Natural killer cell (primary cell): ENCODE results near the gene ARRDC5. TPM values are rescaled to one million over a fixed set of nuclear protein-coding genes. Genes with fewer than 3 reads are reported as not detected.

Experiments
- ATAC-seq, 3 donors: fragments of 150-1000 bp in 2 of 3; fragments of 200-7000 bp in 1 of 3; cut with Tn5 transposase; 1 replicate in 1 of 3; 2 replicates in 2 of 3; pipeline ENCODE4 v1.10.0; 2021; ENCODE audit warnings: mild to moderate bottlenecking in 2 of 3, moderate library complexity in 2 of 3
- DNase-seq, 2 donors: peaks; one replicate each; pipeline versions ENCODE4 v3.0.0 to v3.0.0-alpha.2; 2013 to 2021; ENCODE audit warnings: mixed read lengths in 1 of 2
- H3K27ac ChIP-seq: one replicate; pipeline ENCODE4 v1.5.1; 2013; ENCODE audit warnings: mild to moderate bottlenecking, low read length
- H3K27me3 ChIP-seq: one replicate; pipeline ENCODE4 v1.6.1; 2013; ENCODE audit warnings: low read length; ENCODE audit not compliant: control insufficient read depth, insufficient read depth
- H3K36me3 ChIP-seq: one replicate; pipeline ENCODE4 v1.6.1; 2013; ENCODE audit warnings: low read length; ENCODE audit not compliant: control insufficient read depth, insufficient read depth
- H3K4me1 ChIP-seq: one replicate; pipeline ENCODE4 v1.6.1; 2013; ENCODE audit warnings: low read length; ENCODE audit not compliant: control insufficient read depth, insufficient read depth
- H3K4me3 ChIP-seq: one replicate; pipeline ENCODE4 v1.5.1; 2013; ENCODE audit warnings: low read length
- H3K9me3 ChIP-seq: one replicate; pipeline ENCODE4 v1.6.1; 2013; ENCODE audit warnings: low read length; ENCODE audit not compliant: control insufficient read depth, insufficient read depth
- H3K27ac Mint-ChIP-seq, 2 donors: one replicate each; pipeline ENCODE4 v1.8.0; 2022; ENCODE audit warnings: mild to moderate bottlenecking in 2 of 2, mixed read lengths in 2 of 2, moderate library complexity in 1 of 2
- H3K27me3 Mint-ChIP-seq, 2 donors: one replicate each; pipeline ENCODE4 v1.8.0; 2022; ENCODE audit warnings: low read depth in 2 of 2, mixed read lengths in 2 of 2
- H3K36me3 Mint-ChIP-seq: one replicate; pipeline ENCODE4 v1.8.0; 2022; ENCODE audit warnings: mixed read lengths
- H3K4me1 Mint-ChIP-seq, 2 donors: one replicate each; pipeline ENCODE4 v1.8.0; 2022; ENCODE audit warnings: mixed read lengths in 2 of 2
- H3K4me3 Mint-ChIP-seq: one replicate; pipeline ENCODE4 v1.8.0; 2022; ENCODE audit warnings: mild to moderate bottlenecking, moderate library complexity, mixed read lengths
- H3K9me3 Mint-ChIP-seq, 2 donors: one replicate each; pipeline ENCODE4 v1.8.0; 2022; ENCODE audit warnings: mixed read lengths in 2 of 2
- WGBS: methylation state at CpG from one replicate; pipeline ENCODE4 v1.1.7; 2013; ENCODE audit warnings: missing lambda C conversion rate; ENCODE audit not compliant: insufficient coverage; 5-methylcytosine and 5-hydroxymethylcytosine counted together
- intact Hi-C: fragments of 100-400 bp; cut with micrococcal nuclease; formaldehyde crosslinking; loops from one replicate; pipeline ENCODE4 v1.14.2; 2022
- total RNA-seq, 4 donors: library from RNA; stranded (reverse); fragments of 120-200 nt in 1 of 4; gene quantifications; one replicate each; pipeline versions ENCODE4 v1.2.3 to v1.2.4, GENCODE V29; 2013 to 2022
- TF ChIP-seq, protein P1 (sequence below): fragments of 200-600 bp; IDR thresholded peaks from one replicate; pipeline ENCODE4 v1.8.0; 2022; ENCODE audit warnings: antibody characterized with exemption

Gene ARRDC5
- total RNA-seq, 3 donors from 2014 or later (not counting 1 experiment from before 2014, with no cell fraction given), result 5.9 to 13.0 (median 8.8) TPM

DNA sequence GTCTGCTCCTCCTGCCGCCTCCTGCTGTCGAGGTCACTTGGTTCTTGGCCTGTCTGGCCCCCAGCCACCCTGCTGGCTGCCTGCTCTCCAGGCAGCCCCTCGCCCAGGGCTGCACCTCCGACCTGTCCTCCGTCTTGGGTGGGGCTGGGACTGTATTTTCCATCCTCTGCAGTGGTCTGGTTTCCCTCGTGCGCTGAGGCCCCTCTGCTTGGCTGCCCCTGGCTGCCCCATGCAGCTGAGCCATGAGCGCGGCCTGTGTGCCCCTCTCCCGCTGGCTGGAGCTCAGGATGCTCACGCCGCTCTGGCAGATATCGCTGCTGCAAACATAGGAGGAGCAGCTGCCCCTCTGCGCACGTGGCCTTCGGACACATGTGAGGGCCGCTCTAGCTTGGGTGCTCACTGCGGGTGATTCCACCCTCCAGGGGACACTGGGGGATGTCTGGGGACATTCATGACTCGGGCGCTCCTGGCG lies 20.6 kb upstream of the ARRDC5 start:
- H3K27ac Mint-ChIP-seq, result peak overlapping the region in 1 of 2 donors; percentile 11
- TF ChIP-seq, protein P1, sequence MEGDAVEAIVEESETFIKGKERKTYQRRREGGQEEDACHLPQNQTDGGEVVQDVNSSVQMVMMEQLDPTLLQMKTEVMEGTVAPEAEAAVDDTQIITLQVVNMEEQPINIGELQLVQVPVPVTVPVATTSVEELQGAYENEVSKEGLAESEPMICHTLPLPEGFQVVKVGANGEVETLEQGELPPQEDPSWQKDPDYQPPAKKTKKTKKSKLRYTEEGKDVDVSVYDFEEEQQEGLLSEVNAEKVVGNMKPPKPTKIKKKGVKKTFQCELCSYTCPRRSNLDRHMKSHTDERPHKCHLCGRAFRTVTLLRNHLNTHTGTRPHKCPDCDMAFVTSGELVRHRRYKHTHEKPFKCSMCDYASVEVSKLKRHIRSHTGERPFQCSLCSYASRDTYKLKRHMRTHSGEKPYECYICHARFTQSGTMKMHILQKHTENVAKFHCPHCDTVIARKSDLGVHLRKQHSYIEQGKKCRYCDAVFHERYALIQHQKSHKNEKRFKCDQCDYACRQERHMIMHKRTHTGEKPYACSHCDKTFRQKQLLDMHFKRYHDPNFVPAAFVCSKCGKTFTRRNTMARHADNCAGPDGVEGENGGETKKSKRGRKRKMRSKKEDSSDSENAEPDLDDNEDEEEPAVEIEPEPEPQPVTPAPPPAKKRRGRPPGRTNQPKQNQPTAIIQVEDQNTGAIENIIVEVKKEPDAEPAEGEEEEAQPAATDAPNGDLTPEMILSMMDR, result no peak
- intact Hi-C loops, result no loop called here
- H3K9me3 Mint-ChIP-seq, result no peaks in the 10 kb centered on the region
- Histone ChIP-seq H3K4me3 (no peak overlapping the region), H3K36me3 (no peaks in the 10 kb centered on the region), H3K27me3 (no peaks in the 10 kb centered on the region), H3K9me3 (no peaks in the 10 kb centered on the region), H3K27ac (no peak overlapping the region), H3K4me1 (no peaks in the 10 kb centered on the region)
- no peak overlapping the region for H3K4me3 Mint-ChIP-seq
- peaks cover 0 to 4% of the 10 kb centered on the region in 2 donors for H3K4me1 Mint-ChIP-seq
- ATAC-seq (no peak), DNase-seq (no peak)
- WGBS, result 94% methylated on average over 21 of the region's 21 CpGs
- H3K36me3 Mint-ChIP-seq, result no peaks in the 10 kb centered on the region
- H3K27me3 Mint-ChIP-seq, result no peaks in the 10 kb centered on the region

DNA sequence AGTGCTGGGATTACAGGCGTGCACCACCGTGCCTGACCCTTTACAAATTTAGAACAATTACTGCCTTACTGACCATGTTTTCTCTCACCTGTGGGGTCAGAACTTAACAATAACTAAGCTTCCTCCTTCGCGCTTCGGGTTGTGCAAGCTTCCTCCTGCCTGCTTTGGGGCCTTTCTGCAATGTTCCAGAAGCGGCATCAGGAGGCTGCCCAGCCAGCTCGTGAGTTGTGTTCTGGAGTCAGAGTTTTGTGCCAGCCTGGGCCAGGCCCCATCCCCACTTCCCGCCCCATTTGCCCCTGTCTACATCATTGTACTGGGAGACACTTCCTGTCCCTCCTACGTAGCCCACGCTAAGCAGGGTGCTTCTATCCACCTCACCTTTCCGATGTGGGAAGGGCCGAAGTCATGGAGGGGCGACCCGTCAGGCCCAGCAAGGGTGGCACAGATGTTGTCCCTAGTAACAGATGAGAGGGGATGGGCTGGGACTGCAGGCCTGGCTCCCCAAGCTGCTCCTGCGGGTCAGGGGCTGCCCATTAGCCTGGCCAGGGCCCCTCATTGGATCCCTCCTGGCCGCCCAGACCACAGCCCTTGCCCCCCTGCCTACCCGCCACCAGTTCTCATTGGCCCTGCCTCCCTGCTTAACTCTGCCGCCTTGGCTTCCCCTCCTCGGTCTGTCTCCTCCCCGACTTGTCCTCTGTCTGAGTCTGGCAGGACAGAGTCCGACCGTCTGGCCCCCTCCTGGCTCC lies 20.0 kb upstream of the ARRDC5 start:
- 89% methylated on average over 22 of the region's 22 CpGs for WGBS
- TF ChIP-seq, protein P1, result no peak
- no peak overlapping the region for H3K27ac Mint-ChIP-seq
- H3K9me3 ChIP-seq, result no peaks in the 10 kb centered on the region
- intact Hi-C loops, result no loop called here
- no peaks in the 10 kb centered on the region for H3K36me3 Mint-ChIP-seq
- no peaks in the 10 kb centered on the region for H3K36me3 ChIP-seq
- H3K4me1 Mint-ChIP-seq, result peaks cover 0 to 4% of the 10 kb centered on the region in 2 donors
- no peak overlapping the region for H3K4me3 Mint-ChIP-seq
- no peak overlapping the region for H3K27ac ChIP-seq
- H3K4me1 ChIP-seq, result no peaks in the 10 kb centered on the region
- no peaks in the 10 kb centered on the region for H3K27me3 ChIP-seq
- DNase-seq (no peak), ATAC-seq (peak in 1 of 3 donors; percentile 27)
- H3K27me3 Mint-ChIP-seq, result no peaks in the 10 kb centered on the region
- H3K9me3 Mint-ChIP-seq, result no peaks in the 10 kb centered on the region
- no peak overlapping the region for H3K4me3 ChIP-seq

DNA sequence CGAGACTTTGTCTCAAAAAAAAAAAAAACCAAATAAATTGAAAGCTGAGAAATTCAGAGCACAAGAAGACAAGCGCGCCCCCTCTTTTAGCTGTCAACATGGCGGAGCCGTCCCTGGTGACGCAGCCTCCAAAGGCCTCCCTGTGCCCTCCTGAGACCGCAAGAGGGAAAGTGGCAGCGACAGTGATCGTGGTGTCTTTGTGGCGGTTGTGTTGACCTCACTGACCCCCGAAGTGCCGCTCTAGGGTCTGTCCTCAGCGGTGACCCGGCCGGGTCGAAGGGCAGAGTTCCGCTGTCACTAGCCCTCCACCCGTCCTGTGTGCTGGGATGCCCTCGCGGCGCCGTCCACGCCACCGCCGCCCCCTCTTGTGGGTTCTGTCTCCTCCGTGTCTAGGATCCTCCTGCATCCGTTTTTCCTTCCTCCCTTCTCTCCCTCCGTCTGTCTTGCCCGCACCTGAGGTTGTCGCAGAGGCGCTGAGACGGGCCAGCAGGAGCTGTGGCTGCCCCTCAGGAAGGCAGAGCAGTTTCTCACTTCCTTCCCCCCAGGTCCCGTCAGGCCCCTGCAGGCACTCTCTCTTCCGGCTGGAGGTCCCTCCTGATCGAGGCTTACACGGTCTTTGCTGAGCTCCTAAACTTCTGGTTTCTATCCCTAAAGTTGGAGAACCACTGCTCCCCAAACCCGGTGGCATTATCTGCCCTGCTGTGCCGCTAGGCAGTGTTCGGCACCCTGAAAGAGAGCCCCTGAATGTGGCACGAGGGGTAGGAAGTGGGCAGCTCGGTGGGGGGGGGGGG lies 13.8 kb upstream of the ARRDC5 start:
- Mint-ChIP-seq H3K4me1 (peaks cover 50 to 52% of the 10 kb centered on the region in 2 donors), H3K4me3 (peak overlapping the region; percentile 100), H3K9me3 (no peaks in the 10 kb centered on the region), H3K27me3 (no peaks in the 10 kb centered on the region), H3K36me3 (no peaks in the 10 kb centered on the region), H3K27ac (peak overlapping the region; percentile 97 to 98)
- peak overlapping the region; percentile 59 for H3K4me3 ChIP-seq
- no peaks in the 10 kb centered on the region for H3K9me3 ChIP-seq
- WGBS, result 5% methylated on average over 40 of the region's 41 CpGs
- intact Hi-C loops, result no loop called here
- peak; percentile 51 to 63 (median 63) for ATAC-seq
- H3K4me1 ChIP-seq, result peaks cover 54% of the 10 kb centered on the region
- peak overlapping the region; percentile 78 for H3K27ac ChIP-seq
- no peaks in the 10 kb centered on the region for H3K27me3 ChIP-seq
- H3K36me3 ChIP-seq, result no peaks in the 10 kb centered on the region
- DNase-seq, result peak; percentile 57 to 74
- TF ChIP-seq, protein P1, result no peak
